GM21825 (cell line): ENCODE measurements around the gene CACNB4.
"Not testable (repeated sequence)": the region's sequence is repeated elsewhere in the genome, so short reads cannot be mapped to it uniquely, and the experiment has no call there.

ENCODE experiments used
- ATAC-seq: cut with Tn5 transposase; IDR thresholded peaks from one replicate; pipeline ENCODE4 v1.9.1; 2021; ENCODE audit warnings: mild to moderate bottlenecking, moderate library complexity; ENCODE audit not compliant: unreplicated experiment

CACNB4 gene

GRCh38 chr2:151914989-151915628 lies 183.7 kb downstream of the CACNB4 start:
- no peak for ATAC-seq

GRCh38 chr2:151908204-151908882 lies 190.5 kb downstream of the CACNB4 start:
- ATAC-seq: no peak

- ATAC-seq: no peak
Observed at GRCh38 chr2:151907286-151908203, 191.3 kb downstream of the CACNB4 start.

- ATAC-seq: no peak
Observed at GRCh38 chr2:151906633-151906998, 192.2 kb downstream of the CACNB4 start.

- ATAC-seq: peak; percentile 66
Observed at GRCh38 chr2:151905963-151906632, 192.7 kb downstream of the CACNB4 start.

- no peak for ATAC-seq
Observed at GRCh38 chr2:151904807-151905206, 194.0 kb downstream of the CACNB4 start.

GRCh38 chr2:151904021-151904420 lies 194.8 kb downstream of the CACNB4 start:
- no peak for ATAC-seq

GRCh38 chr2:151902829-151903228 lies 196.0 kb downstream of the CACNB4 start:
- no peak for ATAC-seq

GRCh38 chr2:151900331-151900730 lies 198.5 kb downstream of the CACNB4 start:
- ATAC-seq: no peak

- no peak for ATAC-seq
Observed at GRCh38 chr2:151899156-151899555, 199.7 kb downstream of the CACNB4 start.

GRCh38 chr2:151891566-151892194 lies 207.2 kb downstream of the CACNB4 start:
- no peak for ATAC-seq

GRCh38 chr2:151887164-151887563 lies 211.7 kb downstream of the CACNB4 start:
- ATAC-seq: no peak

GRCh38 chr2:151886241-151886640 lies 212.6 kb downstream of the CACNB4 start:
- no peak for ATAC-seq

GRCh38 chr2:151882786-151883445 lies 215.9 kb downstream of the CACNB4 start:
- no peak for ATAC-seq

GRCh38 chr2:151881342-151881741 lies 217.5 kb downstream of the CACNB4 start:
- no peak for ATAC-seq

- ATAC-seq: no peak
Observed at GRCh38 chr2:151880586-151880985, 218.3 kb downstream of the CACNB4 start.

GRCh38 chr2:151878655-151879563 lies 219.9 kb downstream of the CACNB4 start:
- no peak for ATAC-seq

- ATAC-seq: no peak
Observed at GRCh38 chr2:151878204-151878603, 220.6 kb downstream of the CACNB4 start.

GRCh38 chr2:151875631-151876030 lies 223.2 kb downstream of the CACNB4 start:
- ATAC-seq: not testable (repeated sequence)
